RWPE1 (cell line): ENCODE measurements around the gene KRTAP4-1.
"Not testable (repeated sequence)": the region's sequence is repeated elsewhere in the genome, so short reads cannot be mapped to it uniquely, and the experiment has no call there.

Source experiments
- CTCF ChIA-PET: fragments of 350-600 bp; sonication (Branson Sonifier 250); formaldehyde crosslinking; extraction: SDS; loops from one replicate; lab custom pipeline; 2021; lab: Yijun Ruan, JAX
- POLR2A ChIA-PET: fragments of 400-600 bp; formaldehyde crosslinking; extraction: SDS; loops from one replicate; lab custom pipeline; 2020; ENCODE audit warnings: antibody characterized with exemption; ENCODE audit not compliant: low non-redundant PET; lab: Yijun Ruan, JAX
- DNase-seq: peaks from one replicate; pipeline ENCODE4 v3.0.0; 2012; ENCODE audit warnings: low spot score
- H3K27ac ChIP-seq: fragments of 450-650 bp; 2 replicates; pipeline ENCODE4 v1.5.1; 2017
- CTCF ChIP-seq: fragments of 450-650 bp; conservative IDR thresholded peaks from 2 replicates; pipeline ENCODE4 v1.5.1; 2017; ENCODE audit warnings: low read depth, mild to moderate bottlenecking

The KRTAP4-1 gene

GRCh38 chr17:41215681-41216080 is 31.0 kb upstream of the KRTAP4-1 start:
- TF ChIP-seq CTCF: no peak
- no peak for DNase-seq
- POLR2A ChIA-PET: no interaction called here
- no peak overlapping the region for H3K27ac ChIP-seq
- CTCF ChIA-PET: interaction anchor here (0.6 kb wide), 1 partner anchor 37 kb away, joined by 5 read pairs; no protein-coding TSS in a partner anchor

GRCh38 chr17:41212524-41213169 is 27.9 kb upstream of the KRTAP4-1 start:
- ChIA-PET CTCF (no interaction called here), POLR2A (no interaction called here)
- no peak for DNase-seq
- no peak for TF ChIP-seq CTCF
- H3K27ac ChIP-seq: no peak overlapping the region

GRCh38 chr17:41211845-41212466 is 27.2 kb upstream of the KRTAP4-1 start:
- ChIA-PET POLR2A (no interaction called here), CTCF (interaction anchor here (0.6 to 0.7 kb wide), 2 partner anchors 156 to 341 kb away, joined by 3 to 7 read pairs; no protein-coding TSS in a partner anchor)
- peak; percentile 7 for DNase-seq
- no peak for TF ChIP-seq CTCF
- no peak overlapping the region for H3K27ac ChIP-seq

- no peak for DNase-seq
- POLR2A ChIA-PET: no interaction called here
- CTCF ChIA-PET: no interaction called here
- H3K27ac ChIP-seq: no peak overlapping the region
- no peak for TF ChIP-seq CTCF
These were observed 14.8 kb upstream of the KRTAP4-1 start for GRCh38 chr17:41199421-41200078.

GRCh38 chr17:41196068-41196467 is 11.4 kb upstream of the KRTAP4-1 start:
- no peak for TF ChIP-seq CTCF
- DNase-seq: no peak
- POLR2A ChIA-PET: no interaction called here
- H3K27ac ChIP-seq: no peak overlapping the region
- CTCF ChIA-PET: no interaction called here

GRCh38 chr17:41190328-41190727 is 5.6 kb upstream of the KRTAP4-1 start:
- H3K27ac ChIP-seq: no peak overlapping the region
- no peak for TF ChIP-seq CTCF
- POLR2A ChIA-PET: no interaction called here
- DNase-seq: no peak
- CTCF ChIA-PET: interaction anchor here (0.7 kb wide), 1 partner anchor 305 kb away, joined by 5 read pairs; no protein-coding TSS in a partner anchor

- CTCF ChIA-PET: interaction anchor here (0.7 kb wide), 1 partner anchor 306 kb away, joined by 5 read pairs; no protein-coding TSS in a partner anchor
- POLR2A ChIA-PET, H3K27ac ChIP-seq, DNase-seq: not testable (repeated sequence)
These were observed 5.2 kb upstream of the KRTAP4-1 start, which contains the start of gene KRTAP9-1 for GRCh38 chr17:41189837-41190318. TSS of gene KRTAP9-1 (plus strand) at chr17:41189887. CDS start at chr17:41189887, 0 bp downstream.
